BLaER1 treated with 17β-estradiol and CSF1 and Interleukin-3, amounts not matched to agents 10 nM and 100 nM (cell line): ENCODE measurements around the gene P3H1.

ENCODE experiments used
- H3K27ac ChIP-seq, 11 experiments: shearing (Covaris generic); formaldehyde crosslinking; 2 replicates each; pipeline ENCODE4 v1.8.1; 2022
- H3K27me3 ChIP-seq, 11 experiments: shearing (Covaris generic); formaldehyde crosslinking; 2 replicates each; pipeline ENCODE4 v1.8.1; 2022
- H3K36me3 ChIP-seq, 11 experiments: shearing (Covaris generic); formaldehyde crosslinking; 2 replicates each; pipeline ENCODE4 v1.8.1; 2022
- H3K4me1 ChIP-seq, 10 experiments: shearing (Covaris generic); formaldehyde crosslinking; 2 replicates each; pipeline ENCODE4 v1.8.1; 2022
- H3K4me2 ChIP-seq, 11 experiments: shearing (Covaris generic); formaldehyde crosslinking; 2 replicates each; pipeline ENCODE4 v1.8.1; 2022
- H3K4me3 ChIP-seq, 10 experiments: shearing (Covaris generic); formaldehyde crosslinking; 2 replicates each; pipeline ENCODE4 v1.8.1; 2022
- H3K9ac ChIP-seq, 11 experiments: shearing (Covaris generic); formaldehyde crosslinking; 2 replicates each; pipeline ENCODE4 v1.8.1; 2022
- H3K9me3 ChIP-seq, 11 experiments: shearing (Covaris generic); formaldehyde crosslinking; replicated peaks in 1 of 11; 2 replicates each; pipeline ENCODE4 v1.8.1; 2022
- H4K20me1 ChIP-seq, 11 experiments: shearing (Covaris generic); formaldehyde crosslinking; 2 replicates each; pipeline ENCODE4 v1.8.1; 2022
- Cebpa-rat ChIP-seq, 11 experiments: shearing (Covaris generic); IDR thresholded peaks; 2 replicates each; pipeline ENCODE4 v1.8.1; 2022

The P3H1 gene

DNA sequence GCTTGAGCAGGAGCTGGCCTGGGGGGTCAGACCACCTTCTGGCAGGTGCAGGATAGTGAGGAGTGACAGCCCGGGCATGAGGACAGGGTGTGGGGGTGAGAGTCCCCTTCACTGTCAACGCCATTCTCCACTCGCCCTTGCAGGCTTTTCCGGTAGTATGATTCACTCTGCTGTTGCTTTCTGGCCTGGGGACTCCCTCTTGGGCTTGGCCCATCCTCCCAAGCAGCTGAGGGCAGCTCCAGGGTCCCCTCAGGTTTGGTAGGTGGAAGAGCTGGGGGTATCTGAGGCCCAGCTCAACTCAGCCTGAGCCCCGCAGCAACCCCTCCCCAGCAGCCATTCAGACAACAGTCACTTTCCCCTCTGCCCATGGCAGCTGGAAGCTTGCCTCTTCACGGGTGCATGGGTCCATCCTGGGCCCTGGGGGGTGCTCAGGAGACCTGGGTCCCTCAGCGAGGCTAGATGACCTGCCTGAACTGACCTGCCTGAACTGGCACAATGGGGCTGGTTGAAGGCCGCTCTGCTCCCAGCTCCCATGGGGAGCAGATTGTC lies 28.1 kb downstream of the P3H1 start:
- 0 out of 22 replicates have a peak overlapping the region, but pooled peaks of 1 of the 11 experiments have one; percentile 26 for H3K9ac ChIP-seq
- H3K27ac ChIP-seq: peak overlapping the region in 3 of 11 experiments; percentile 17 to 75 (median 73); a peak in 4 of 22 replicates
- H3K36me3 ChIP-seq: no peaks in the 10 kb centered on the region
- H3K4me3 ChIP-seq: no peak overlapping the region
- H3K27me3 ChIP-seq: no peaks in the 10 kb centered on the region
- TF ChIP-seq Cebpa-rat (IDR thresholded peaks at IDR 0.05): no peak
- no peaks in the 10 kb centered on the region for H3K9me3 ChIP-seq
- peak overlapping the region in 8 of 11 experiments; percentile 18 to 82 (median 76); a peak in 13 of 22 replicates for H3K4me2 ChIP-seq
- peaks cover 0 to 6% (median 0%) of the 10 kb centered on the region in 11 experiments; a peak in 1 of 22 replicates for H4K20me1 ChIP-seq
- H3K4me1 ChIP-seq: peaks cover 31 to 50% (median 41%) of the 10 kb centered on the region in 10 experiments

DNA sequence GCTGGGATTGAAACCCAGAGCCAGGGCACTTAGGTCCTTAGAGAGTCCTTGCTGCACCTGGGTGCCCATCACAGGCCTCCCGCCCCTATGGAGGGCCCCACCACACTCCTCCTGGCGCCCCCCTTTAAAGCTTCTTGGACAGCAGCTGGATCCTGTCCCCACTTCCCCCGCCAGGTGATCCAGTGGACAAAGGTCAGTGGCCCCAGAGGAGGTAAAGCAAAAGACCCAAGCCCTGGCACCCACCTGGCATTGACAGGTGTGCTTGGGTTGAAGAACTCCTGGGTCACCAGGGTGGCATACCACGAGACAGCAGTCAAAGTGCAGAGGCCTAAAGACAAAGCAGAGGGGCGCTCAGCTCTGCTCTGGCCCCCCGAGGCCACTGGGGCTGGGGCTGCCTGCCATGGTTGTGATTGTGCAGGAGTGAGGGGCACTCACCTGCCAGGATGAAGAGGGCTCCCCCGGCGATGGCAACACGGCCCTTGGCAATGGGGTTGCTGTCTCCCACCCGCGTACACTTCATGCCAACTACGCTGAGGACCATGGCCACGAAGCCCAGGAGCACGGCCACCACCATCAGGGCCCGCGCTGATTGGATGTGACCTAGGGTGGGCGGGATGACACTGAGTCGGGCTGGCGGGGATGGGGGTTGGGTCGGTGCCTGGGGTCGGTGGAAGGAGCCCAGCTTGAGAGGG lies 28.7 kb downstream of the P3H1 start:
- no peak for TF ChIP-seq Cebpa-rat (IDR thresholded peaks at IDR 0.05)
- peak overlapping the region; percentile 74 to 92 (median 79) for H3K4me2 ChIP-seq
- no peak overlapping the region for H3K4me3 ChIP-seq
- peak overlapping the region in 8 of 11 experiments; percentile 45 to 75 (median 64); a peak in 16 of 22 replicates for H3K27ac ChIP-seq
- peaks cover 0 to 6% (median 0%) of the 10 kb centered on the region in 11 experiments; a peak in 1 of 22 replicates for H4K20me1 ChIP-seq
- H3K9me3 ChIP-seq: no peaks in the 10 kb centered on the region
- H3K36me3 ChIP-seq: no peaks in the 10 kb centered on the region
- H3K27me3 ChIP-seq: no peaks in the 10 kb centered on the region
- H3K4me1 ChIP-seq: peaks cover 31 to 50% (median 41%) of the 10 kb centered on the region in 10 experiments
- peak overlapping the region in 10 of 11 experiments; percentile 25 to 56 (median 43); a peak in 12 of 22 replicates for H3K9ac ChIP-seq

DNA sequence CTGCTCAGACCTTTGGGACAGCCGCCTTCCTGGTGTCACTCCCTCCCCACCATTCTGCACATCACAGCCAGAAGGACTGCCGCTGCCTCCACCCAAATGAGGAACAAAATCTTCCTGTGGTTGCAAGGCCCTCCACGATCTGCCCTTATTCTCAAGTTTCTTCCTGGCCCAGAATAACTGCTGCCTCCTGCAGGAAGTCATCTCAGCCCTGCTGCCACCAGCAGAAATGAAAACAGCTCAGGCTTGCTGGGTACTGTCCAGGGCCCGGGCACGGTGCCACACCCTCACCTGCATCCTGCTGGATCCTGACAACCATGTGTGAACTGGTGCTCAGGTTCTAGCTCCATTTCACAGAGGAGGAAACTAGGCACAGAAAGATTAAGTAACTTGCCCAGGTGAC lies 29.6 kb downstream of the P3H1 start:
- H3K27me3 ChIP-seq: no peaks in the 10 kb centered on the region
- H3K36me3 ChIP-seq: no peaks in the 10 kb centered on the region
- H3K9me3 ChIP-seq: no peaks in the 10 kb centered on the region
- H3K4me2 ChIP-seq: peak overlapping the region; percentile 74 to 92 (median 79)
- peak overlapping the region in 10 of 11 experiments; percentile 3 to 56 (median 38); a peak in 15 of 22 replicates for H3K9ac ChIP-seq
- H3K4me1 ChIP-seq: peaks cover 35 to 56% (median 46%) of the 10 kb centered on the region in 10 experiments
- peaks cover 0 to 6% (median 0%) of the 10 kb centered on the region in 11 experiments; a peak in 1 of 22 replicates for H4K20me1 ChIP-seq
- peak overlapping the region in 10 of 11 experiments; percentile 1 to 75 (median 64); a peak in 18 of 22 replicates for H3K27ac ChIP-seq
- H3K4me3 ChIP-seq: 0 out of 20 replicates have a peak overlapping the region, but pooled peaks of 1 of the 10 experiments have one; percentile 1
- no peak; a peak in 1 of 22 replicates for TF ChIP-seq Cebpa-rat (IDR thresholded peaks at IDR 0.05)

DNA sequence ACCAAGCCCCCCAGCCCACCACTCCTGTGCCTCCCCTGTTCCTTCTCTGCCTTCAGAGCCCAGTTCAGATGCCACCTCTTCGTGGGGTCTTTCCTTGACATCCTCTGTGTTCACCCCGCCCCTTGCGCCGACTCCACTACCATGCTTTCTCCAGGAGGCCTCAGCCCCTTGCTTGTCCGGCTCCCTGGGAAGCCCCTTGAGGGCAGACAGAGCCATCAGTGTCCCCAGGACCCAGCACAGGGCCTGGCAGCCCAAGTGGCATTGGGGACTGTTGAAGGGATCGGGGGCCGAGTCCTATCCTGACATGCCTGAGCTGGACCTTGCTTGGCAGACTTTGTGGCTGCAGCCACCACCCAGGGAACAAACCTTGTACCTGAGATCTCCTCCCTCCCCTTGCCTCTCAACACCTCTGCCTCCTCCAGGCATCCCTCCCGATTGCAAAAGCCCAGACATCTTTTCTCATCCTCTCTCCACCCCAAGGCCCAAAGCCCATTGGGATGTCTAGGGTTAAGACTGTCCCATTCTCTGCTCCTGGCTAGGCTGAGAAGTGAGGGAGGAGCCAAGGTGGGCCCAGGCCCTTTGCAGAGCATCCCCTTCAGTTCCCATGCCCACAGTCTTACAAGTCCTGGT lies 30.1 kb downstream of the P3H1 start:
- H3K4me2 ChIP-seq: peak overlapping the region; percentile 74 to 92 (median 79)
- no peak overlapping the region for H3K4me3 ChIP-seq
- peak overlapping the region in 9 of 11 experiments; percentile 14 to 75 (median 64); a peak in 18 of 22 replicates for H3K27ac ChIP-seq
- no peaks in the 10 kb centered on the region for H3K9me3 ChIP-seq
- H3K27me3 ChIP-seq: no peaks in the 10 kb centered on the region
- H4K20me1 ChIP-seq: peaks cover 0 to 6% (median 0%) of the 10 kb centered on the region in 11 experiments; a peak in 1 of 22 replicates
- peak overlapping the region in 9 of 11 experiments; percentile 3 to 52 (median 34); a peak in 15 of 22 replicates for H3K9ac ChIP-seq
- no peaks in the 10 kb centered on the region for H3K36me3 ChIP-seq
- no peak; a peak in 1 of 22 replicates for TF ChIP-seq Cebpa-rat (IDR thresholded peaks at IDR 0.05)
- peaks cover 37 to 61% (median 51%) of the 10 kb centered on the region in 10 experiments for H3K4me1 ChIP-seq

DNA sequence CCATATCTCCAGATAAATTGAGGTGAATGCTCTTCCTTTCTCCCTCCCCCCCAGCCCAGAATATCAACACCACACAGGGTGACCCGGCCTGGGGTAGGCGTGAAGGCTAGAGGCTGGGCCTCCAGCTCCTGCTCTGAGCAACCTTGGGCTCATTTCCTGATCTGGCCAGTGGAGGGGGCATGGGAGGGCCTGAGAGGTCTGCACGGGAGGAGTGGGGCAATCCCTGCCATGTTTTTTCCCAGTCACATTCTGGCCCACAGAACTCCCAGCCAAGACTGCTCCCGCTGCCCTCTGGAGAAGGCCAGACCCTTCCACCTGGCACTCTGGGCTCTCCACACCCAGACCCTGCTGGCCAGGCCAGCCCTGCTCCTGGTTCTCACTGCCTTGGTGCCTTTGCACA lies 30.7 kb downstream of the P3H1 start:
- no peaks in the 10 kb centered on the region for H3K27me3 ChIP-seq

DNA sequence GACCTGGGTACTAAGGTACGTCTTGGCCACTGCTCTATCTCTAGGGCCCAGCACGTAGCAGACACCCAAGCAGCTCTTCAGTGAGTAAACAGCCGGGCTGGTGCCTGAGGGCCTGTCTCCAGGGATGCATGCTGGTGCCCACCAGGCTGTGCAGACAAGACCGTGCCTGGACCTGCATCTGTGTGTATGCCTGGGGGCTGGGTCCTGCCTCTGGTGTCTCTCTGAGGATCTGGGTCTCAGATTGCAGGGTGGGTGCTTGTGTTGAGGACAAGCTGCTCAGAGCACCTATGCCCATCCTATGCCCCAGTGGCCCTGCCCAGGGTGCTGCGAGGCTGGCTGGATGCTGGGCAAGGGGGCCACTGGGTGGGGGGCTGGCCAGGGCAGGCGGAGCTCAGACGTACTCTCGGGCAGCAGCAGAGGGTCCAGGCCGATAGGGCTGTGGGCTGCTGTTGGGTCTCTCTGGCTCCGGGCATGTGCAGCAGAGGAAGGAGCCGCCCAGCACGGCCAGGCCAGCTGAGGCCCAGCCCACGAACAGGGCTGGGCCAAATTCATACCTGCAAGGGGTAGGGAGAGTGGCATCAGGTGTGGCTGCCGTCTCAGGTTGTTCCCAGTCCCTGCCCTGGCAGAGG lies 31.2 kb downstream of the P3H1 start:
- Histone ChIP-seq H3K4me3 (no peak overlapping the region), H3K9me3 (no peaks in the 10 kb centered on the region), H3K27me3 (no peaks in the 10 kb centered on the region), H3K4me1 (peaks cover 37 to 61% (median 51%) of the 10 kb centered on the region in 10 experiments), H3K36me3 (no peaks in the 10 kb centered on the region), H4K20me1 (peaks cover 0 to 6% (median 0%) of the 10 kb centered on the region in 11 experiments; a peak in 1 of 22 replicates), H3K9ac (no peak overlapping the region), H3K27ac (peak overlapping the region in 5 of 11 experiments; percentile 37 to 75 (median 65); a peak in 4 of 22 replicates), H3K4me2 (peak overlapping the region in 9 of 11 experiments; percentile 0 to 92 (median 76); a peak in 11 of 22 replicates)
- TF ChIP-seq Cebpa-rat (IDR thresholded peaks at IDR 0.05): no peak

More for the DNA sequence above, 30.7 kb downstream of the P3H1 start:
- no peak overlapping the region for H3K4me3 ChIP-seq
- H3K36me3 ChIP-seq: no peaks in the 10 kb centered on the region
- H3K4me1 ChIP-seq: peaks cover 37 to 61% (median 51%) of the 10 kb centered on the region in 10 experiments
- no peak for TF ChIP-seq Cebpa-rat (IDR thresholded peaks at IDR 0.05)
- H3K9ac ChIP-seq: peak overlapping the region in 3 of 11 experiments; percentile 11 to 43 (median 34); a peak in 4 of 22 replicates
- peaks cover 0 to 6% (median 0%) of the 10 kb centered on the region in 11 experiments; a peak in 1 of 22 replicates for H4K20me1 ChIP-seq
- H3K27ac ChIP-seq: peak overlapping the region in 9 of 11 experiments; percentile 14 to 75 (median 64); a peak in 17 of 22 replicates
- H3K4me2 ChIP-seq: peak overlapping the region; percentile 74 to 92 (median 79)
- no peaks in the 10 kb centered on the region for H3K9me3 ChIP-seq

DNA sequence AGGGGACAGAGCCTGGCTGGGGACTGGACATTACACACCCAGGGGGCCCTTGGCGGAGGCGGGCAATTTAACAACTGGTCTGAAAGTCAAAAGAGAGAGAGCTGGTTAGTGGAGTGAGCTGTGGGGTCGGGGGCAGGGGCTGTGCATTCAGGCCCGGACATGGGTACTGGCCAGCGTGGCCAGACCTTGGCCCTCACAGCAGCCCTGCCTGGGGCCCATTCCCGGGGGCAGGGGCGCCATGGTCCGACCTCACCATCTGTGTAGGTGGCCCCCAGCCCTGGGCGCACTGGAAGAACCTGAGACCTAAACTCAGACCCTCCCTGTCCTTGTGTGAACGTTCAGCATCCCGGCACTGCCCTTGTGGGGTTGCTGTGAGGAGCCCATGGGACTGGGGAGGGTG lies 31.8 kb downstream of the P3H1 start:
- Histone ChIP-seq H3K4me3 (no peak overlapping the region), H3K4me1 (peaks cover 37 to 61% (median 51%) of the 10 kb centered on the region in 10 experiments), H3K36me3 (no peaks in the 10 kb centered on the region), H4K20me1 (peaks cover 0 to 5% (median 0%) of the 10 kb centered on the region in 11 experiments; a peak in 1 of 22 replicates), H3K9ac (no peak overlapping the region), H3K27ac (peak overlapping the region in 3 of 11 experiments; percentile 4 to 64 (median 37); a peak in 2 of 22 replicates), H3K4me2 (peak overlapping the region in 1 of 11 experiments; percentile 74; a peak in 2 of 22 replicates), H3K9me3 (no peaks in the 10 kb centered on the region), H3K27me3 (no peaks in the 10 kb centered on the region)
- TF ChIP-seq Cebpa-rat (IDR thresholded peaks at IDR 0.05): no peak
